Nephron (organoid): Measurements from ENCODE around the gene HDAC9.
"Not testable (repeated sequence)": the region's sequence is repeated elsewhere in the genome, so short reads cannot be mapped to it uniquely, and the experiment has no call there.

Experiments used
- H3K27ac Mint-ChIP-seq, 3 experiments: 2 replicates each; pipeline ENCODE4 v1.8.0; 2020; ENCODE audit warnings: mixed read lengths in 3 of 3, mild to moderate bottlenecking in 2 of 3, moderate library complexity in 1 of 3
- H3K27me3 Mint-ChIP-seq: 2 replicates; pipeline ENCODE4 v1.8.0; 2021; ENCODE audit warnings: low read depth, mild to moderate bottlenecking, moderate library complexity, mixed read lengths
- H3K36me3 Mint-ChIP-seq: 2 replicates; pipeline ENCODE4 v1.8.0; 2020; ENCODE audit warnings: low read depth, mixed read lengths
- H3K4me1 Mint-ChIP-seq: 2 replicates; pipeline ENCODE4 v1.8.0; 2020; ENCODE audit warnings: mixed read lengths
- H3K4me3 Mint-ChIP-seq, 3 experiments: 2 replicates each; pipeline ENCODE4 v1.8.0; 2020; ENCODE audit warnings: mild to moderate bottlenecking in 3 of 3, mixed read lengths in 3 of 3, moderate library complexity in 2 of 3
- H3K9me3 Mint-ChIP-seq: 2 replicates; pipeline ENCODE4 v1.8.0; 2020; ENCODE audit warnings: mixed read lengths
- TF ChIP-seq, protein P1 (sequence below), 3 experiments: fragments of 200-600 bp; sonication (generic); IDR thresholded peaks; one replicate each; pipeline ENCODE4 v1.5.0; 2021; ENCODE audit warnings: antibody characterized with exemption in 3 of 3; ENCODE audit not compliant: unreplicated experiment in 3 of 3

The HDAC9 gene

DNA sequence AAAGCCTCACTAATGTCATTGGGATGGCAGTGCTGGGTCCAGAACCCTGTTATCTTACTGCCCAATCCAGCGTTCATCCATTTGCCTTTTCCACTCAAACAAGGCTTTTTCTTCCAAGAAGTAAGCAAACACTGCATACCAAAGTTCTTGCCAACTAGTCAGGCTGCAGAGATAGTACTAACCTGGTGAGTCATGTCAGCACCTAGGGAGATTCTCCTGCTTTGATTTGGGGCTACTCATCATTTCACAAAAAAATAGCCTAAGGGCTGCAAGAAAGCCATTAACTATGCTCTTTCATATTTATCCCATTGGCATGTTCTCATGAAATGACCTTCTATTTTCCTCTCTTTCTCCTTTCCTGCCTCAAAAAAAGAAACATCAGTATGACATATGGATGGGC lies 479.3 kb downstream of the HDAC9 start:
- no peak overlapping the region for H3K4me3 Mint-ChIP-seq
- TF ChIP-seq, protein P1, sequence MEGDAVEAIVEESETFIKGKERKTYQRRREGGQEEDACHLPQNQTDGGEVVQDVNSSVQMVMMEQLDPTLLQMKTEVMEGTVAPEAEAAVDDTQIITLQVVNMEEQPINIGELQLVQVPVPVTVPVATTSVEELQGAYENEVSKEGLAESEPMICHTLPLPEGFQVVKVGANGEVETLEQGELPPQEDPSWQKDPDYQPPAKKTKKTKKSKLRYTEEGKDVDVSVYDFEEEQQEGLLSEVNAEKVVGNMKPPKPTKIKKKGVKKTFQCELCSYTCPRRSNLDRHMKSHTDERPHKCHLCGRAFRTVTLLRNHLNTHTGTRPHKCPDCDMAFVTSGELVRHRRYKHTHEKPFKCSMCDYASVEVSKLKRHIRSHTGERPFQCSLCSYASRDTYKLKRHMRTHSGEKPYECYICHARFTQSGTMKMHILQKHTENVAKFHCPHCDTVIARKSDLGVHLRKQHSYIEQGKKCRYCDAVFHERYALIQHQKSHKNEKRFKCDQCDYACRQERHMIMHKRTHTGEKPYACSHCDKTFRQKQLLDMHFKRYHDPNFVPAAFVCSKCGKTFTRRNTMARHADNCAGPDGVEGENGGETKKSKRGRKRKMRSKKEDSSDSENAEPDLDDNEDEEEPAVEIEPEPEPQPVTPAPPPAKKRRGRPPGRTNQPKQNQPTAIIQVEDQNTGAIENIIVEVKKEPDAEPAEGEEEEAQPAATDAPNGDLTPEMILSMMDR (IDR thresholded peaks at IDR 0.05; ENCODE audit: unreplicated experiment in 3 of 3), result no peak
- no peaks in the 10 kb centered on the region for H3K9me3 Mint-ChIP-seq
- no peak overlapping the region for H3K27ac Mint-ChIP-seq
- peaks cover 46% of the 10 kb centered on the region for H3K4me1 Mint-ChIP-seq
- no peaks in the 10 kb centered on the region for H3K36me3 Mint-ChIP-seq
- H3K27me3 Mint-ChIP-seq, result no peaks in the 10 kb centered on the region

DNA sequence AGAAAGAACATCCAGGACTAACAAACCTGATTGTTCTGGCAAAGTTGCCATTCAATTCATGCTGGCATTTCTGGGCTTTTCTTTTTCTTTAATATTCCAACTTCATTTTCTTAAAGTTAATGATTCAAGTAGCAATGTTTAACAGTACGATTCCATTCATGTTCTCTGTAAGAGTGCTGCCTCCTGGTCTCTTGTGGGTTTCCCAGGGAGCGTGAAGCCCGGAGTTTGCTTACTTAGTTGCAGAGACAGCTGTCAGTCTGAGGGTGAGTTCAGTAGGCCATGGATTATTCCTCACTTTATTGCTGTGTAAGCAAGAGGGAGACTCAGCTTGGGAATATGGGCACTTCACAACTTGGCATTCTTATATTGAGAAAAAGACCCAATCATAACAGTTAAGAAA lies 479.7 kb downstream of the HDAC9 start:
- H3K4me1 Mint-ChIP-seq, result peaks cover 46% of the 10 kb centered on the region

DNA sequence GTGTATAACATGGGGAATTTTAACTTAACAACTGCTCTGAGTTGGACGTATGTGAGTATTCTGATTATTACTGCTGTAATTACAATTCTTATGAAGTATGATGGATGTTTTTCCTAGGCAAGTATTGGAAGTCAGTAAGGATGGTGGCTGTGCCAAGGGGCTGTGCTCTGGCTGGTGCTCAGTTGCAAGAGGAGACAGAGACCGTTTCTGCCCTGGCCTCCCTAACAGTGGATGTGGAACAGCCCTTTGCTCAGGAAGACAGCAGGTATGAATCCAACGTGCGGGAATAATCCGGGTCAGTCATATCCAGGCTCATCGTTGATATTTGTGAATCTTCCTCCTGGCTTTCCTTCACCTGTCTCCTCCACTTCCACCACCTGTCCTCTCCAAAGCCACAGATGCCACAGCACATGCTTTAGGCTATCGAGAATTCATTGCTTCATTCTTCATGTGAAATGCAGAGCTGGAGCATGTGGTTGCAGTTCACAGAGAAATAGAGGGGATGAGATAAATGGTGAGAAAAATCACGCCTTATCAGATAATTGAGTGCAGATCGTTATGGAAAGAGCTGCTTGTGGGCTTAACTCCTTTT lies 480.2 kb downstream of the HDAC9 start:
- Mint-ChIP-seq H3K9me3 (no peaks in the 10 kb centered on the region), H3K27ac (peak overlapping the region in 1 of 3 experiments; percentile 59), H3K4me1 (peaks cover 46% of the 10 kb centered on the region), H3K36me3 (no peaks in the 10 kb centered on the region), H3K27me3 (no peaks in the 10 kb centered on the region), H3K4me3 (no peak overlapping the region)
- TF ChIP-seq, protein P1 (IDR thresholded peaks at IDR 0.05; ENCODE audit: unreplicated experiment in 3 of 3), result no peak

More for the DNA sequence above, 479.7 kb downstream of the HDAC9 start:
- Mint-ChIP-seq H3K27ac (no peak overlapping the region), H3K4me3 (no peak overlapping the region), H3K27me3 (no peaks in the 10 kb centered on the region), H3K36me3 (no peaks in the 10 kb centered on the region), H3K9me3 (no peaks in the 10 kb centered on the region)
- TF ChIP-seq, protein P1 (IDR thresholded peaks at IDR 0.05; ENCODE audit: unreplicated experiment in 3 of 3), result no peak

DNA sequence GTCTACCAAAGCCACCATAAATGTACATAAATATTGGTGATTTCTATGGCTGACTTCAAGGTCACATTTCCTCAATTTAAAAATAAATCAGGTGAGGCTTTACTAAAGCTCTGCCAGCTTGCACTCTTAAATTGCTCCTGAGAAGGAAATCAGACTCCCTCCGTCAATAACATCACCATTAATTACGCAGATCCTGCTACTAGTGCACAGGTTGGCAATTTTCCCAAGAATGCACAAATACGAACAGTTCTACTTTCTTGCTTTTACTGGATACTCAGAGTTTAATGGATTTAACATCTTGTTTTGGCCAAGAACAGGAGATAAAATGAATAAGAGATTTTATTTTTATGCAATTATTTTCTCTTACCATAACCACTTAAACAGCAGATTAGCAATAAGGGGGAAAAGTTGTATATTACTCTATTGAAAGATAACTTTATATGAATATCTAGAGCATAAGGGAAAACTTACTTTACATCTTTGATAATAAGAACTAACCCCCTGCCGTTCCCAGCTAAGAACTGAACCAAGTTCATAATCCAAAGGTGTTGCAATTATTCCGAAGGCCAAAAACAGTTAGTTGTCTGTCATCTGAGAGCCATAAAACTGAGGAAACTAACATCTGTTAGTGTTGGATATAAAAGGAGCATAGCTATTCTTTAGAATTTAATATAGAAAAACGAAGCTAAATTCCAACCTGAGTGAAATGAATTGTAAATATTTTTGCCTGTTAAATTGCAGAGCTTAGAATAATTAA lies 481.3 kb downstream of the HDAC9 start:
- Mint-ChIP-seq H3K27ac (peak overlapping the region in 1 of 3 experiments; percentile 59), H3K4me3 (no peak overlapping the region), H3K36me3 (peaks cover 4% of the 10 kb centered on the region), H3K4me1 (peaks cover 39% of the 10 kb centered on the region), H3K27me3 (no peaks in the 10 kb centered on the region), H3K9me3 (peaks cover 4% of the 10 kb centered on the region)
- TF ChIP-seq, protein P1 (IDR thresholded peaks at IDR 0.05; ENCODE audit: unreplicated experiment in 3 of 3), result no peak

DNA sequence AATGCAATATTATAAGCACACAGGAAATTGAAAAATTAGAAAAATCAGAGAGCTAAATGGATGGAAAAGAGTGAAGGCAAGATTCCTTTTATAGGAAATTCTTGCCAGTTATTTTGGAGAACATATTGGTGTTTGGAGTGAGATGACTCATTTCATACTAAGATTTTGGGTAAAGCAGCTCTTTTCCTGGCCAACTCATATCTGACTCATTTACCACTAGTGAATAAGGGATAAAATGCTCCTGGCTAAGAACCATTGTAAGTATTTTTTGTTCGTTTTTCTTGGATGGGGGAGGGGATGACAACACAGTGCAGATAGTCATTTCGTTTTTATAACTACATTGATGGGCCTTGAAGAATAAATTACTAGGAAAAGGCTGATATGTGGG lies 482.6 kb downstream of the HDAC9 start:
- H3K36me3 Mint-ChIP-seq, result peaks cover 4% of the 10 kb centered on the region
- H3K9me3 Mint-ChIP-seq, result peaks cover 4% of the 10 kb centered on the region
- no peaks in the 10 kb centered on the region for H3K27me3 Mint-ChIP-seq
- peak overlapping the region in 2 of 3 experiments; percentile 23 to 59 for H3K27ac Mint-ChIP-seq
- peaks cover 38% of the 10 kb centered on the region for H3K4me1 Mint-ChIP-seq
- TF ChIP-seq, protein P1 (IDR thresholded peaks at IDR 0.05; ENCODE audit: unreplicated experiment in 3 of 3), result no peak
- H3K4me3 Mint-ChIP-seq, result no peak overlapping the region

DNA sequence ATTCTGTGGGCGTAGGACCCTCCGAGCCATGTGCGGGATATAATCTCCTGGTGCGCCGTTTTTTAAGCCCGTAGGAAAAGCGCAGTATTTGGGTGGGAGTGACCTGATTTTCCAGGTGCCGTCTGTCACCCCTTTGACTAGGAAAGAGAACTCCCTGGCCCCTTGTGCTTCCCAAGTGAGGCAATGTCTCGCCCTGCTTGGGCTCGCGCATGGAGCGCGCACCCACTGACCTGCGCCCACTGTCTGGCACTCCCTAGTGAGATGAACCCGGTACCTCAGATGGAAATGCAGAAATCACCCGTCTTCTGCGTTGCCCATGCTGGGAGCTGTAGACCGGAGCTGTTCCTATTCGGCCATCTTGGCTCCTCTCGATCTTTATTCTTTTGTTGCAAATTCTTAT lies 495.2 kb downstream of the HDAC9 start:
- not testable (repeated sequence) for H3K4me3 Mint-ChIP-seq, H3K4me1 Mint-ChIP-seq, H3K36me3 Mint-ChIP-seq, H3K27ac Mint-ChIP-seq, H3K27me3 Mint-ChIP-seq, H3K9me3 Mint-ChIP-seq
